Jurkat, Clone E6-1 (cell line): ENCODE results near the gene SHISA8.

Experiments used
- DNase-seq: peaks from one replicate; pipeline ENCODE4 v3.0.0-alpha.2; 2011; ENCODE audit warnings: low read depth, low spot score
- H3K4me3 ChIP-seq: 2 replicates; pipeline ENCODE4 v1.5.1; 2011; ENCODE audit warnings: mild to moderate bottlenecking, low read length, control low read depth, moderate library complexity

SHISA8 gene

DNA sequence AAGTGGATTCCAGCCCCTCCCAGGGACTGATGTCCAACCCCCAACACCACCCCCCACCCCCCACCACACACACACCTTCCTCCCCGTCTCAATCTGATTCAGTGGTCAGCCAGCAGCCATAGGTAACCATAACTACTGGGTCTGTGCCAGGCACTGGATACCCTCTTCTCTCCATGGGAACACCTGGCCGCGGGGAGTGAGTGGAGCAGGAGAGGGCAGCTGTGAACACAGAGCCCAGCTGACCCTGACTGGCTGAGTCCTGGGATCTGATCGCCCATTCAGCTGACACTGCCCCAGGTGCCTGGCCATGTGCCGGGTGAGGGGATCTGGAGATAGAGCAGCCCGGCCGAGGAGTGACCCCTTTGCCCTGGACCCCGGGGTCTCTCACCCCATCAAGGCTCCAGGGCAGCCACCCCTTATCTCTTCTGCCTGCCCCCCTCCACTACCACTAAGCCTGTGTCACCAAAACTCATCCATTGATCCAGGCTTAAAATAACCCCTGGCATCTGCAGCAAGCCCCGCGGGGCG is 2.6 kb upstream of the SHISA8 start:
- DNase-seq, result no peak
- H3K4me3 ChIP-seq, result no peak overlapping the region

DNA sequence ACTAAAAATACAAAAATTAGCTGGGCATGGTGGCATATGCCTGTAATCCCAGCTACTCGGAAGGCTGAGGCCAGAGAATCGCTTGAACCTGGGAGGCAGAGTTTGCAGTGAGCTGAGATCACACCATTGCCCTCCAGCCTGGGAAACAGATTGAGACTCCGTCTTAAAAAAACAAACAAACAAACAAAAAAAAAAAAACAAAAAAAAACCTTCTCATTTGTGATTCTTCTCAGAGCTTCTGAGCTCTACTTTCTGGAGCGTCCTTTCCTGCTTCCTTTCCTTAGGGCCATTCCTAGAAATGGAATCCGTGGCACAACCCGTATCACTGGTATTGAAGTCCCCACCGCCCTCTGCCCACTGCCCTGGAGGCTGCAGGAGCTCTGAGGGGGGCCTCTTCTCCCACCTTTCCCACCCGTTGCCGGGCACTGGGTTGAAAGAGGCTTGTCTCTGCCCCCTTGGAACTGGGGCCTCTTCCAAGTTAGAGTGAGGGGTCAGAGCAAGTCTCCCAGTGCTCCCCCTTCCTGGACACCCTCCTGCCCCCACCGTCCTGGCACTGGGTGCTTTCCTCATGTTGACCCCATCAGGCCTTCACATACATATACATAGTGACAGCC is 2.0 kb upstream of the SHISA8 start:
- no peak for DNase-seq
- no peak overlapping the region for H3K4me3 ChIP-seq

DNA sequence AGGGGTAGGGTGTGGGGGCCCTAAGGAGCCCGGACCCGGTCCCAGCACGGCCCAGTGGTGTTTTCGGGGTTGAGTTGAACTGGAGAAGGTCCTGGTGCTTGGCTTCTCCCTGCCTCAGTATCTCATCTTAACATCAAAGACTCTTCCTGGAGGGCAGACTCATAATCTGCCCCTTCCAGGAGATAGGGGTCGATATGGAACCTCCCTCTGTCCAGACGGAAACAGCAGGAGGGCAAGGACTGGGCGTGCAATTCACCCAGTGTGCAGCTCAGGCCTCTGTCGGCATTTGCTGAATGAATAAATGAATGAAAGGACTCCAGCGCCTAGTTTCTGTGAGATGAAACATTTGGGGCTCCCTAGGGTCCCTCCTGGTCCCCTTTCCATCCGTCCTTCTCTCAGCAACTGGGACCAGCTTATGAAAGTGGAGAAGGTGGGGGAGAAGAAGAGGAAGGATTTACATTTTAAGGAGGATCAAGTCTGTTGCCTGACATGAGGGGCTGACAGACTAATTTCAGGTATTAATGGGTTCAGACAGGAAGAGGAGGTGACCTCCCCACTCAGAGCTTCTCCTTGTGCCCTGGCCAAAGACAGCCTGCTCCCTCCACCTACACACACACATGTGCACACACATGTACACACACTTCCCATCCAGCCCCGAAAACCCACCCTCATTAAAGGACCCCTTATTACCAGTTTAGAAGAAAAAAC is 1.1 kb upstream of the SHISA8 start:
- no peak overlapping the region for H3K4me3 ChIP-seq
- DNase-seq, result no peak

DNA sequence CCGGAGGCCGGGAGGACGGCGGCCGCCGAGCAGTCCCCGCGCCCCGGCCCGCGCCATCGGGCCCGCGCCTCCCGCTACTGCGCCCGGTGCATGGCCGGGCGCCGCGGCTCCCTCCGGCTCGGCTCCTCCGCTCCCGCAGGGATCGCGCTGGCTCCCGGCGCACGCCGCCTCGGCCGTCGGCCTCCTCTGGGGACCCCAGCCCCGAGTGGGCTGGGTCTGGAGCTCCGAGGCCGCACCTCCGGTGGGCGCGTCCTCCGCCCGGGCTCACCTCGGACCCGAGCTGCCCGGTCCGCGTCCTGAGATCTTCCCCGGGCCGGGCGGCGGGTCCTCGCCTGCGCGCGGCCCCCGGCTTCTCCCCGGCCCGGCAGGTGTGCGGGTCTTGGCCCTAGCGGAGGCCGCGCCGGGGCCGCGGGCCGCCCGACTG is 251 bp downstream of the SHISA8 start:
- no peak overlapping the region for H3K4me3 ChIP-seq
- no peak for DNase-seq

DNA sequence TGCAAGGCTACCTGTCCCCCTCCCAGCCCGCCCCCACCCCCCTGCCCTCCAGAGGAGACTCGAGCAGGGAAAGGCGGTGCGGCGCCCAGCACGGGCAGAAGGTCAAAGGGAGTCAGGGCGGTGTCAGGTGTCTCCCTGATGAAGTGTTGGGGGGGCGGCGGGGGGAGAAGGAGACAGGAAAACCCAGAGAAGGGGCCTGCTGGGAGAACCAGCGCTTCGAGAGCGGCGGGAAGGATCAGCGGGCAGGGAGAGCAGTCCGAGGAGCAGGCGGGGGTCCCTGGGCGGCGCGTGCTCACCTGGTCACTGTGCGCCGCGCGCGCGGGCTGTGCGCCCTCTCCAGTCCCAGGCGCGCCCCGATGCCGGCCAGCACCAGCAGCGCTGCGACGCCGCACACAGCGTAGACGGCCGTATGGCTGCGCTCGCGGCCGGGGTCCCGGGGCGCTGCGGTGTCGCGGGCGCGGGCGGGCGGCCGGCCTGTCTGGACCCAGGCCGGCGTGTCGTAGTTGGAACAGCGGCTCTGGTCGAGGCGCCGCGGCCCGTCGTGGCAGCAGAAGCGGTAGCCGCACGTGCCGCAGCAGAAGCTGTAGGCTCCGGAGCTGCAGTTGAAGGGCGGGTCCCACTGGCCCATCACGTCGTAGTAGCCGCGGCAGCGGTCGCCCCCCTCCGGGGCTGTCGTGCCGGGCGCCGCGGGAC is 886 bp downstream of the SHISA8 start:
- DNase-seq, result no peak
- no peak overlapping the region for H3K4me3 ChIP-seq

DNA sequence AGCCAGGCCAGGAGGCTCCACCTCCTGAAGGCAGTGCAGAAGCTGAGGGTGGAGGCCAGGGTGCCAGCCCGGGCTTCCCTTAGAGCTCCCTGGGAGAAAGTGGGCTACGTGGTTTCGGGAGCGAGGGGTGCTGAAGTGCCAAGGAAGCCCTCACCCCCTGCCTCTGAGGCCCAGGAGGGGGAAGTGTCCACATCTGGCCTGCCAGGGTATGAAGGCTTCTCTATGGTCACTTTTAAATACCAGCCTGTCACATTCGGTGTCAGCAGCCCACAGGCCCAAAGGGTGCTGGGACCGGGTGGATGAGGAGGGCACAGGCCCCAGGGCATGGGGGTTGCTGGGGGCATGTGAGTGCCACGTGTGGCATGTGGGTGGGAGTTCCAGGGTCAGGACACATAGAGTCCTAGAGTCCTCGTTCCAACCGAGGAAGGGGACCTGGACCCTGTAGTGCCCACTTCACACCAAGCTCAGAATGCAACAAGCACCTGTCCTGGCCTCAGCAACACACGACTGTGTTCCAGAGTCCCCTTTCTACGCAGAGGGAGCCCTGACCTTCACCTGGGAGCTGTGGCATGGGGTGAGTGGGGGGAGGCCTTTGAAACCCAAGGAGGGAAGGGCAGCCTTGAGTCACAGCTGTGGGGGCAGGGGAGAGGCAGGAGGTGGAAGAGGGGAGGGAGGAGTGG is 1.7 kb downstream of the SHISA8 start:
- no peak overlapping the region for H3K4me3 ChIP-seq
- DNase-seq, result no peak

DNA sequence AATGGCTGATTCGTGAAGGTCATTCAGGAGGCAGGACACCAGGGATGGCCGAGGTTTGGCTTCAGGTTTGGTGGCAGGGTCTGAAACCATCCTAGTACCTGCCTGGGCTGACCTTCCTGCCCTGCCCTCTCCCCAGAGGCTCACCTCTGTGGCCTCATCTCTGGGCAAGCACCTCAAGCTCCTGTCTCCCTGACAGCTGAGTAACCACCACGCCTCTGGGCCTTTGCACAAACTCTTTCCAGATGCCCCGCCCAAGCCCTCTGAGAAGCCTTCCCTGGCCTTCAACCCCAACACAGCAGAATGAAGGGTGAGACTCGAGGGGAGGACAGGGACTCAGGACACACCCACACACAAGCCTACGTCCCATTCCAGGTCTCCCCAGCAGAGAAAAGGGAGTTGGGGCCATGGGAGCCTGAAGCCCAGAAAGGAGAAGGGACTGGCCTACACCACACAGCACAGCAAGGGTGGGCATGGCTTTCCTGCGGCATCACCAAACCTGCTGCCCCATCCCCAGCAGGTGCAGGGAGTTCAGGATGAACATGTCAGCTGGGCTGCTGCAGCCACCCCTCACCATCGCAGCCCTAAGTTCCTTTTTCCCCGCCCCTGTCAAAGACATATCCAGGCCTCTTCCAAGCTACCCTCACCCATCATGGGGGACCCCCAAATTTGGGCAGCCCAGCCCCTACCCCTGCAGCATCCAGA is 2.4 kb downstream of the SHISA8 start:
- DNase-seq, result no peak
- no peak overlapping the region for H3K4me3 ChIP-seq

DNA sequence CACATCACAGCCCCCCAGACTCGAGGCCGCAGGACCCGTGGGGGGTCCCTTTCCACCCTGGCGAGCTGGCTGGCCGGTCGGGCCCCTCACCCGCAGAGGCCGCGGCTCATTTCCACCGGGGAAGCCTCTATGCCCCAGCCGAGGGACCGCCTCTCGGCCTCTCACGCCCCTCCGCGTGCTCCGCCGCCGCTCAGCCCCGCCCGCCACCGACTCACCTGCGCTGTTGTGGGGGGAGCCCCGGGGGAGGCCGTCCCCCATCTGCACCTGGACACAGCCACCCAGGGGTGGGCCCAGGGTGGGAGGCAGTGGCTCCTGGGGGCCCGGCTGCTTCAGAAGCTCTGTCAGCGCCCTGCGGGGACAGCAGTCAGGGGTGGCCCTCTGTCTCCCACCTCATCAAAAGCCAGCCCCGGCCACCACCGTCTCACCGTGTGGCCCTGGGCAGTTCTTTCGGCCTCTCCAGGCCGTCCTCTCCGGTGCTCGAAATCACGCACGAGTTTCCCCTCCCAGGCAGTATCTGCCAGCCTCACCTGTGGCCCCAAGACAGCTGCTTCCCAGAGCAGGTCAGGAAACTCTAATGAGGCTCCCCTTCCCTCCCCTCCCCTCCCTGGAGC is 3.8 kb downstream of the SHISA8 start:
- DNase-seq, result no peak
- H3K4me3 ChIP-seq, result no peak overlapping the region

DNA sequence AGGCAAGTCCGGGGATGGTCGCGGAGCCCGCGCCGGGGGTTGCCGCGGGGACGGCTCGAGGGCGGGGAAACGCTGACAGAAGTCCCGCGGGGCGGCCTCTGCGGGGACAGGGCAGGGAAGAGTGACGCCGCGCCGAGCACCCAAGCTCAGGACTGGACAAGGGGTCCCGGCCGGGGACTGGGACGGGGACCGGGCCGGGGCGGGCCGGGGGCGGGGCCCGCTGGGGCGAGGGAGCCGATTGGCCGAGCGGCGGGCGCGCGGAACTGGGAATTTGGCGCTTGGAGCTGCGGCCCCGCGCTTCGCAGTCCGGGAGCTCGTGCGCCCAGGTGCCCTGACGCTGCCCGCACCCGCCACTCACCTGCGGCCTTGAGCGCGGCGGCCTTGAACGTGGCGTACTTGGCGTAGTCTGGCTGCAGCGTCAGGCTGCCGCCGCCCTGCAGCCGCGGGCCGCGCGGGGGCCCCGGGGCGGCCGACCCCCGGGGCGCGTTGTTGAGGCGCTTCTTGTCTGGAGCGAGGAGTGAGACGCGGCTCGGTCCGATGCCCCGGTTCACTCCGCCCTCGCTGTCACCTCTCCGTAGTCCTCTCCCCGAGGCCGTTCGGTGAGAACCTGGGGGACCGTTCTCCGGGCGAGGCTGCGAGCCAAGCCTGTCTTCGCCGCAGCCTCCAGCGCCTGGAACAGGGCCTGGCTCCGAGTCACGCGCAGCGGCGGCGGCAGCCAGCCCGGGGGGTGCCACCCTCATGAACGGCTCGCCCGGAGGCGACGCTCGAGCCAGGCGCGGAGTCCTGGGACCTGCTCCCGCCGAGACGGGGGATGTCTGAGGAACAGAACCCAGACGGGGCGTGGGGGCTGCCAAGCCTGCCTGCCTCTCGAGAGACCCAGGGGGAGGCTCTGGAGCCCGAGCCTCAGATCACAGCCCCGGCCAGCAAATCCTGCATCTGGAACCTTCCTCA is 4.5 kb downstream of the SHISA8 start:
- DNase-seq, result no peak

DNA sequence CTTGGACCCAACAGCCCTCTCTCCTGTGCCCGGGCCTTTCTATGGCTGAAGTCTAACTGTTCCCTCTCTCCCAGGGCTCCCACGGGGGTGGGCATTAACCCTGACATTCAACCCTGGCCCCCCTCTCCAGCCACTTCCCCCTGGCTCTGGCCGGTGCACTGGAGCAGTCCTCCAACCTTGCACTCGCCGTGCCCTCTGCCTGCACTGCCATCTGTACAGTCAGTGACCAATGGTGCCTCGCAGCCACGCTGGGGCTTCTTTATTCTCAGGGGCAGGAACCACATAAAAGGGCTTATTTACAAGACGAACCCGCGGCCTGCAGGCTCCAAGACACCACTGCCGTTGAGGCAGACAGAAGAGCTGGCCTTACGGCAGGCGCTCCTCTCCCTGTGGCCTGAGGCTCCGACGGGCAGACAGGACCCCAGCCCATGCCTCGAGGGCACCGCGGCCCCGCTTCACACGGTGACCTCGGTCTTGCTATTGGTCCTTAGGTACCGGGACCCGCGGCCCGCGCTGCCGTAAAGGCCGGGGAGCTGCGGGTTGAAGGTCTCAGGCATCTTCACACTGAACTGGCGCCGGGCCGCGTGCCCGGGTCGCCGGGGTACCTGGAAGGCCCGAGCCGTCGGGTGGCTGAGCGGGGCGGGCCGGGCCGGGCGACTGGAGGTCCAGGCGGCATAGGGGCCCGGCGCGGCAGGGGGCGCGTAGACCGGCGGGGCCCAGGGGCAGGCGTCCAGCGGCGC is 5.4 kb downstream of the SHISA8 start:
- H3K4me3 ChIP-seq, result no peak overlapping the region
- DNase-seq, result no peak

More for the DNA sequence above, 4.5 kb downstream of the SHISA8 start:
- no peak overlapping the region for H3K4me3 ChIP-seq

DNA sequence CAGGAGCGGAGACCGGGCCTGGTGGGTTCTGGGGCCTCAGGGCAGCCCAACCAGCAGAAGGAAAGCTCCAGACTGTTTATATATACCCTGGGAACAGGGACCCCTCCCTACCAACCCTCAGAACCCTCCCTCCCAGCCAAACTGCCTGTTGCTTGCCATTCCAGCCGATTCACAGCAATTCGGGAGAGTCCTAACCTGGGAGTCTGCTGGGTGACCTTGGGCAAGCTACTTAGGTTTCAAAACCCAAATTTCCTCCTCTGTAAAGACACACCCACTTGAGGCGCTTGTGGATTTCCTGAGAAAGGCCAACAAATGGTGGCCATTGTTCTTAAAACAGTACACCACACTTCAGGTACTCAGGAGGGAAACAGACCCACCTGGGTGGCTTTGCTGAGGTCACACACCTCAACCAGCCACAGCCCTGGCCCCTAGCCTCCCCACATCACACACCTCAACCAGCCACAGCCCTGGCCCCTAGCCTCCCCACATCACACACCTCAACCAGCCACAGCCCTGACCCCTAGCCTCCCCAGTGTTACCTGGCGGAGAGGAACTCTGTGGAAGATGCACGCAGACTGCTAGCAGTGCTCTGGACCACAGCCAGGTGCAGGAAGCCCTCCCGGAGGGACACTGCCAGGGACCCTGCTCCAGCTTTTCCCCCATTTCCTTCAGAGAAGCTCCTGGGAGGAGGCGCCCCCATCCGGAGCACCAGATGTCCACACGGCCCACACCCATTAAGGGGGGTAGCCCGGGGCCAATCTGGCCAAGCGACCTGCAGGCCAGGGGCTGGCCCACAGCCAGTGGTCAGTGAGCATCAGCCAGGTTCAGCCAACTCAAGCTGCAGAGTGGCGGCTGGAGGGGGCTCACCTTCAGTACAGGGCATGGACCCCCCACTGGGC is 6.2 kb downstream of the SHISA8 start:
- no peak overlapping the region for H3K4me3 ChIP-seq
- DNase-seq, result no peak

DNA sequence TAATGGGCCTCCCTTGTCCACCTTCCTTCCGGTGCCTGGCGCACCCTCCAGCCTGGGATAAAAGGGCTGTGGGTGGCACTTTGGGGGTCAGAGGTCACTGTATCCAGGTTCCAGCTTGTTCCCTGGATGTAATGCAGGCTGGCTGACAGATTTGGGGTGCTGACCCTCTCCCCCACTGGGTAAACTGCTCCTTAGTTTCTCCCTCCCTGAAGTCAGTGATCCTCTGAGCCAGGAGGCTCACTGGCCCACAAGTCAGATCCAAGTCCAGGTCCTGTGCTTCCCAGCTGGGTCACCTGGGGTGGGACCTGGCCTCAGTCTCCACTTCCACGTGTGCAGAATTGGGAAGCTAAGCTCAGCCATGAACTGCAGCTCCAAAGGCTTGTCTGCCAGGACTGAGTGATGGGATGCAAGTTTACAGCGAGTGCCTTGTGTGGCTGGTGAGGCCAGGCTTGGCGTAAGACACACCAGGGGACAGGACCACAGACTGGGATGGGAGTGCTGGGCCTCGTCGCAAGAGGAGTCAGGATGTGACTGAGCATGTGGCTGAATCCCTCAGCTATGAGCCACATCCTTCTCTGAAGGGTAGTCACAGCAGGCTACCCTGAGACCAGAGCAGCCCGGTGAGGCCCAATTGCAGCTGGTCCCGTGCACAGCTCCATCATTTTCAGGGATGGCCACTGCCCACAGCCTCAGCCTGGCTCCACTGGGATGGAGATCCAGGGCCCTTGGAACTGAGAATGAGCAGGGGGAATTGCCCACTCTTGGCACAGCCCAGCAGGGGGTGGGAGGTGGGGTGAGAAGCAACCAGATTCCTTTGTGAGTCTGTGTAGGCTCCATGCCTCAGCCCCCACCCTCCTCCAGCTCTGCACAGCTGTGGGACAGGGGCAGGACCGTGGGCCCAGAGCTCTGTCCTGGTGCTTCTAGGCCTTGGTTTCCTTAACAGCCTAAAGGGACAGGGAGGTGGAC is 7.2 kb downstream of the SHISA8 start:
- no peak for DNase-seq
- no peak overlapping the region for H3K4me3 ChIP-seq

DNA sequence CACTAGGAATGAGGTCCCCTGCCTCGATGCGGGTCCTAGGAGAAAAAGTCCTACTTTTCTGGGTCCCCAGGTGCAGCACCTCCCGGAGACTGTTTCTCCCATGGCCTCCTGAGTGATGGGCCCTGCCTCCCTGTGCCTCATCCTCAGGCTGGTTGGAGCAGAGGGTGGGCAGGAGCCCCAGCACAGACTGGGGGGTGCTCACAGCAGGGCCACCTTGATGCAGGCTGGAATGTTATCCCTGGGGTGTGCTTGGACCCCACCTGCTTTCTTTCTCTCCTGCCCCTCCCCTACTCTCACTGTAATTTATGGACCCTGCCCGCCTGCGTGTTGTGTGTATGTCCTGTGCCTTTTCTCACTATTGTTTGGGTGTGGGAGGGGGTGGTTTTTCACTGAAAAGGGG is 8.1 kb downstream of the SHISA8 start:
- no peak for DNase-seq
- H3K4me3 ChIP-seq, result no peak overlapping the region

DNA sequence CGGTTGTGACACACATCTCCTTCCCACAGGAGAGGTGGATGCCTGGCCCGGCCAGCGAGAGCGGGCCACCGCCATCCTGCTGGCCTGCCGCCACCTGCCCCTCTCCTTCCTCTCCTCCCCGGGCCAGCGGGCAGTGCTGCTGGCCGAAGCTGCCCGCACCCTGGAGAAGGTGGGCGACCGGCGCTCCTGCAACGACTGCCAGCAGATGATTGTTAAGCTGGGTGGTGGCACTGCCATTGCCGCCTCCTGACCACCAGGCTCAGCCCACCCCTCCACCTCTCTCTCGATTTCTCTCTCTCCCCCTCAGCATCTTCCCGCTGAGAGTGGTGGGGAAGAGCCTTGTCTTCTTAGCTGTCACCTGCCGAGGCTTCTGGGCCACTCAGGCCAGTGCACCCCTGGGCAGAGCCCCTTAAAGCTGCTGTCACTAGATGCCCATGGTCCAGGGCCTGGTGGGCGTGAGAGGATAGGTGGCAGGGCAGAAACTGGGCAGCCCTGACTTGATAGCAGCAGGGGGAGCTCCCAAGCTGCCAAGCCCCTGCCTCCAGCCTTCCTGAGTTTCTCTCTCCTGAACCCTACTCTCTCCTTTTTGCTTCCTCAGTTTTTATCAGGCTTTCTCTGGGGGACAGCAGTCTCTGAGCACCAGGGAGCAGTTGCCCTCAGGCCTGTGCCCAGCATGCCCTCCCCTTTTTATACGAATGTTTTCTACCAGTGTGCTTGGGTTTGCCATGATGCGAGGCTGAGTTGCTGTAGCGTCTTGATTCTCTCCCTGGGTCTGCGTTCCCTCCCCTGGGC is 9.3 kb downstream of the SHISA8 start:
- DNase-seq, result no peak
- H3K4me3 ChIP-seq, result no peak overlapping the region
